ENCODE results near the gene WFIKKN1. TPM values are rescaled to one million over a fixed set of nuclear protein-coding genes. Genes with fewer than 3 reads are reported as not detected.
A peak's percentile ranks its signal among the peaks of the same experiment; 100 is the strongest.

The WFIKKN1 gene
- polyA plus RNA-seq, 1 donor from 2014 or later, result not detected

GRCh38 chr16:681746-682427, 51.1 kb downstream of the WFIKKN1 start:
- H3K9me3 Mint-ChIP-seq, result no peaks in the 10 kb centered on the region

GRCh38 chr16:682493-683395, 52.0 kb downstream of the WFIKKN1 start:
- Mint-ChIP-seq H3K4me1 (peaks cover 3 to 12% (median 10%) of the 10 kb centered on the region in 3 donors), H3K27ac (peak overlapping the region; percentile 63 to 88 (median 81)), H3K4me3 (peak overlapping the region; percentile 81 to 90 (median 86)), H3K27me3 (no peaks in the 10 kb centered on the region), H3K9me3 (no peaks in the 10 kb centered on the region), H3K36me3 (no peaks in the 10 kb centered on the region)

More at GRCh38 chr16:681746-682427, 51.1 kb downstream of the WFIKKN1 start:
- Mint-ChIP-seq H3K27me3 (peaks cover under 1% of the 10 kb centered on the region), H3K27ac (peak overlapping the region in 2 of 3 donors; percentile 63 to 92), H3K4me1 (peaks cover 3 to 14% (median 10%) of the 10 kb centered on the region in 3 donors), H3K36me3 (no peaks in the 10 kb centered on the region), H3K4me3 (peak overlapping the region; percentile 5 to 92 (median 84))

GRCh38 chr16:683396-684070, 52.7 kb downstream of the WFIKKN1 start:
- no peaks in the 10 kb centered on the region for H3K36me3 Mint-ChIP-seq
- peak overlapping the region; percentile 81 to 90 (median 88) for H3K4me3 Mint-ChIP-seq
- peak overlapping the region; percentile 31 to 93 (median 39) for H3K27ac Mint-ChIP-seq
- no peaks in the 10 kb centered on the region for H3K27me3 Mint-ChIP-seq
- no peaks in the 10 kb centered on the region for H3K9me3 Mint-ChIP-seq
- H3K4me1 Mint-ChIP-seq, result peaks cover 3 to 12% (median 10%) of the 10 kb centered on the region in 3 donors

Other genes starting within 250 kb of the WFIKKN1 start
- 7.3 TPM for gene PGAP6, start 249.0 kb upstream of the WFIKKN1 start, polyA plus RNA-seq
- 106 TPM for gene NME4, start 233.8 kb upstream of the WFIKKN1 start, polyA plus RNA-seq
- 7.2 TPM for gene DECR2, start 229.1 kb upstream of the WFIKKN1 start, polyA plus RNA-seq
- gene RAB11FIP3, start 205.3 kb upstream of the WFIKKN1 start, polyA plus RNA-seq, result 1.9 TPM
- gene CAPN15, start 103.3 kb upstream of the WFIKKN1 start, polyA plus RNA-seq, result 9.1 TPM
- gene PRR35, start 70.6 kb upstream of the WFIKKN1 start, polyA plus RNA-seq, result not detected
- 4.5 TPM for gene NHLRC4, start 64.0 kb upstream of the WFIKKN1 start, polyA plus RNA-seq
- 18.9 TPM for gene PIGQ, start 61.0 kb upstream of the WFIKKN1 start, polyA plus RNA-seq
- gene RAB40C, start 40.9 kb upstream of the WFIKKN1 start, polyA plus RNA-seq, result 14.7 TPM
- gene METTL26, start 5.3 kb downstream of the WFIKKN1 start, polyA plus RNA-seq, result 81.0 TPM
- 52.8 TPM for gene MCRIP2, start 10.8 kb downstream of the WFIKKN1 start, polyA plus RNA-seq
- gene WDR90, start 18.4 kb downstream of the WFIKKN1 start, polyA plus RNA-seq, result 0.54 TPM
- gene RHOT2, start 37.1 kb downstream of the WFIKKN1 start, polyA plus RNA-seq, result 42.7 TPM
- 1.1 TPM for gene RHBDL1, start 44.7 kb downstream of the WFIKKN1 start, polyA plus RNA-seq
- gene STUB1, start 49.4 kb downstream of the WFIKKN1 start, polyA plus RNA-seq, result 137 TPM
- 51.0 TPM for gene JMJD8, start 53.3 kb downstream of the WFIKKN1 start, polyA plus RNA-seq
- gene WDR24, start 59.4 kb downstream of the WFIKKN1 start, polyA plus RNA-seq, result 15.1 TPM
- gene FBXL16, start 74.8 kb downstream of the WFIKKN1 start, polyA plus RNA-seq, result 4.4 TPM
- gene METRN, start 84.1 kb downstream of the WFIKKN1 start, polyA plus RNA-seq, result 2.8 TPM
- 84.7 TPM for gene ANTKMT, start 90.2 kb downstream of the WFIKKN1 start, polyA plus RNA-seq
- 0.74 TPM for gene CCDC78, start 95.5 kb downstream of the WFIKKN1 start, polyA plus RNA-seq
- gene HAGHL, start 96.1 kb downstream of the WFIKKN1 start, polyA plus RNA-seq, result 10.0 TPM
- 29.4 TPM for gene CIAO3, start 110.0 kb downstream of the WFIKKN1 start, polyA plus RNA-seq
- not detected for gene MSLN, start 129.7 kb downstream of the WFIKKN1 start, polyA plus RNA-seq
- 39.5 TPM for gene RPUSD1, start 157.4 kb downstream of the WFIKKN1 start, polyA plus RNA-seq
- 4.9 TPM for gene CHTF18, start 157.6 kb downstream of the WFIKKN1 start, polyA plus RNA-seq
- gene GNG13, start 169.7 kb downstream of the WFIKKN1 start, polyA plus RNA-seq, result not detected